Measurements from ENCODE around the gene RARA. TPM values are rescaled to one million over a fixed set of nuclear protein-coding genes. Genes with fewer than 3 reads are reported as not detected.

Gene RARA
- total and polyA plus RNA-seq, 2 experiments from 2014 or later: 7.4 to 15.9 TPM

GRCh38 chr17:40268141-40268712, 40.8 kb upstream of the RARA start:
- DNase-seq (ENCODE audit: low spot score): no peak
- peaks cover 8% of the 10 kb centered on the region; the same call in 2 of the 3 replicates for H3K4me1 Mint-ChIP-seq
- peaks cover under 1% of the 10 kb centered on the region for H3K27me3 Mint-ChIP-seq (ENCODE audit: insufficient read depth, low read depth, poor library complexity)
- Histone ChIP-seq H3K4me2 (no peak overlapping the region), H3K27me3 (ENCODE audit: insufficient read depth) (no peaks in the 10 kb centered on the region), H2AFZ (no peak overlapping the region), H3K9me2 (ENCODE audit: insufficient read depth) (no peaks in the 10 kb centered on the region), H3K79me2 (replicated peaks; ENCODE audit: insufficient read depth) (no peaks in the 10 kb centered on the region), H3F3A (replicated peaks; ENCODE audit: low read depth) (0 out of 2 replicates have a peak, but pooled peaks cover 3% of the 10 kb centered on the region), H4K20me1 (replicated peaks; ENCODE audit: insufficient read depth) (peaks cover 11% of the 10 kb centered on the region; the same call in 1 of the 2 replicates), H3K27ac (ENCODE audit: low read depth) (no peak overlapping the region), H3K4me1 (ENCODE audit: insufficient read depth) (no peaks in the 10 kb centered on the region), H3K4me3 (no peak overlapping the region), H3K36me3 (ENCODE audit: insufficient read depth) (peaks cover 19% of the 10 kb centered on the region; the same call in 1 of the 2 replicates)
- H3K27ac Mint-ChIP-seq: no peak overlapping the region
- no peak for ATAC-seq
- TF ChIP-seq ZNF114 (CRISPR knock-in tag; IDR thresholded peaks at IDR 0.05) (no peak), JUNB (IDR thresholded peaks at IDR 0.05; ENCODE audit: unreplicated experiment) (no peak), CTCF (conservative IDR thresholded peaks at IDR 0.05; ENCODE audit: low read depth in 2 of 2) (no peak), EZH2 (IDR thresholded peaks at IDR 0.05; ENCODE audit: low read depth, unreplicated experiment) (no peak), ZNF331 (CRISPR knock-in tag; IDR thresholded peaks at IDR 0.05; ENCODE audit: low read depth) (no peak), EZH2phosphoT487 (IDR thresholded peaks at IDR 0.05; ENCODE audit: unreplicated experiment) (no peak), NANOG (IDR thresholded peaks at IDR 0.05; ENCODE audit: borderline replicate concordance) (no peak), STAT1 (IDR thresholded peaks at IDR 0.05; ENCODE audit: unreplicated experiment) (no peak), CREB1 (CRISPR knock-in tag; IDR thresholded peaks at IDR 0.05; ENCODE audit: low read depth) (no peak)
- TF ChIP-seq, protein P1, sequence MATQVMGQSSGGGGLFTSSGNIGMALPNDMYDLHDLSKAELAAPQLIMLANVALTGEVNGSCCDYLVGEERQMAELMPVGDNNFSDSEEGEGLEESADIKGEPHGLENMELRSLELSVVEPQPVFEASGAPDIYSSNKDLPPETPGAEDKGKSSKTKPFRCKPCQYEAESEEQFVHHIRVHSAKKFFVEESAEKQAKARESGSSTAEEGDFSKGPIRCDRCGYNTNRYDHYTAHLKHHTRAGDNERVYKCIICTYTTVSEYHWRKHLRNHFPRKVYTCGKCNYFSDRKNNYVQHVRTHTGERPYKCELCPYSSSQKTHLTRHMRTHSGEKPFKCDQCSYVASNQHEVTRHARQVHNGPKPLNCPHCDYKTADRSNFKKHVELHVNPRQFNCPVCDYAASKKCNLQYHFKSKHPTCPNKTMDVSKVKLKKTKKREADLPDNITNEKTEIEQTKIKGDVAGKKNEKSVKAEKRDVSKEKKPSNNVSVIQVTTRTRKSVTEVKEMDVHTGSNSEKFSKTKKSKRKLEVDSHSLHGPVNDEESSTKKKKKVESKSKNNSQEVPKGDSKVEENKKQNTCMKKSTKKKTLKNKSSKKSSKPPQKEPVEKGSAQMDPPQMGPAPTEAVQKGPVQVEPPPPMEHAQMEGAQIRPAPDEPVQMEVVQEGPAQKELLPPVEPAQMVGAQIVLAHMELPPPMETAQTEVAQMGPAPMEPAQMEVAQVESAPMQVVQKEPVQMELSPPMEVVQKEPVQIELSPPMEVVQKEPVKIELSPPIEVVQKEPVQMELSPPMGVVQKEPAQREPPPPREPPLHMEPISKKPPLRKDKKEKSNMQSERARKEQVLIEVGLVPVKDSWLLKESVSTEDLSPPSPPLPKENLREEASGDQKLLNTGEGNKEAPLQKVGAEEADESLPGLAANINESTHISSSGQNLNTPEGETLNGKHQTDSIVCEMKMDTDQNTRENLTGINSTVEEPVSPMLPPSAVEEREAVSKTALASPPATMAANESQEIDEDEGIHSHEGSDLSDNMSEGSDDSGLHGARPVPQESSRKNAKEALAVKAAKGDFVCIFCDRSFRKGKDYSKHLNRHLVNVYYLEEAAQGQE (IDR thresholded peaks at IDR 0.05; ENCODE audit: unreplicated experiment): no peak
- TF ChIP-seq, protein P2, sequence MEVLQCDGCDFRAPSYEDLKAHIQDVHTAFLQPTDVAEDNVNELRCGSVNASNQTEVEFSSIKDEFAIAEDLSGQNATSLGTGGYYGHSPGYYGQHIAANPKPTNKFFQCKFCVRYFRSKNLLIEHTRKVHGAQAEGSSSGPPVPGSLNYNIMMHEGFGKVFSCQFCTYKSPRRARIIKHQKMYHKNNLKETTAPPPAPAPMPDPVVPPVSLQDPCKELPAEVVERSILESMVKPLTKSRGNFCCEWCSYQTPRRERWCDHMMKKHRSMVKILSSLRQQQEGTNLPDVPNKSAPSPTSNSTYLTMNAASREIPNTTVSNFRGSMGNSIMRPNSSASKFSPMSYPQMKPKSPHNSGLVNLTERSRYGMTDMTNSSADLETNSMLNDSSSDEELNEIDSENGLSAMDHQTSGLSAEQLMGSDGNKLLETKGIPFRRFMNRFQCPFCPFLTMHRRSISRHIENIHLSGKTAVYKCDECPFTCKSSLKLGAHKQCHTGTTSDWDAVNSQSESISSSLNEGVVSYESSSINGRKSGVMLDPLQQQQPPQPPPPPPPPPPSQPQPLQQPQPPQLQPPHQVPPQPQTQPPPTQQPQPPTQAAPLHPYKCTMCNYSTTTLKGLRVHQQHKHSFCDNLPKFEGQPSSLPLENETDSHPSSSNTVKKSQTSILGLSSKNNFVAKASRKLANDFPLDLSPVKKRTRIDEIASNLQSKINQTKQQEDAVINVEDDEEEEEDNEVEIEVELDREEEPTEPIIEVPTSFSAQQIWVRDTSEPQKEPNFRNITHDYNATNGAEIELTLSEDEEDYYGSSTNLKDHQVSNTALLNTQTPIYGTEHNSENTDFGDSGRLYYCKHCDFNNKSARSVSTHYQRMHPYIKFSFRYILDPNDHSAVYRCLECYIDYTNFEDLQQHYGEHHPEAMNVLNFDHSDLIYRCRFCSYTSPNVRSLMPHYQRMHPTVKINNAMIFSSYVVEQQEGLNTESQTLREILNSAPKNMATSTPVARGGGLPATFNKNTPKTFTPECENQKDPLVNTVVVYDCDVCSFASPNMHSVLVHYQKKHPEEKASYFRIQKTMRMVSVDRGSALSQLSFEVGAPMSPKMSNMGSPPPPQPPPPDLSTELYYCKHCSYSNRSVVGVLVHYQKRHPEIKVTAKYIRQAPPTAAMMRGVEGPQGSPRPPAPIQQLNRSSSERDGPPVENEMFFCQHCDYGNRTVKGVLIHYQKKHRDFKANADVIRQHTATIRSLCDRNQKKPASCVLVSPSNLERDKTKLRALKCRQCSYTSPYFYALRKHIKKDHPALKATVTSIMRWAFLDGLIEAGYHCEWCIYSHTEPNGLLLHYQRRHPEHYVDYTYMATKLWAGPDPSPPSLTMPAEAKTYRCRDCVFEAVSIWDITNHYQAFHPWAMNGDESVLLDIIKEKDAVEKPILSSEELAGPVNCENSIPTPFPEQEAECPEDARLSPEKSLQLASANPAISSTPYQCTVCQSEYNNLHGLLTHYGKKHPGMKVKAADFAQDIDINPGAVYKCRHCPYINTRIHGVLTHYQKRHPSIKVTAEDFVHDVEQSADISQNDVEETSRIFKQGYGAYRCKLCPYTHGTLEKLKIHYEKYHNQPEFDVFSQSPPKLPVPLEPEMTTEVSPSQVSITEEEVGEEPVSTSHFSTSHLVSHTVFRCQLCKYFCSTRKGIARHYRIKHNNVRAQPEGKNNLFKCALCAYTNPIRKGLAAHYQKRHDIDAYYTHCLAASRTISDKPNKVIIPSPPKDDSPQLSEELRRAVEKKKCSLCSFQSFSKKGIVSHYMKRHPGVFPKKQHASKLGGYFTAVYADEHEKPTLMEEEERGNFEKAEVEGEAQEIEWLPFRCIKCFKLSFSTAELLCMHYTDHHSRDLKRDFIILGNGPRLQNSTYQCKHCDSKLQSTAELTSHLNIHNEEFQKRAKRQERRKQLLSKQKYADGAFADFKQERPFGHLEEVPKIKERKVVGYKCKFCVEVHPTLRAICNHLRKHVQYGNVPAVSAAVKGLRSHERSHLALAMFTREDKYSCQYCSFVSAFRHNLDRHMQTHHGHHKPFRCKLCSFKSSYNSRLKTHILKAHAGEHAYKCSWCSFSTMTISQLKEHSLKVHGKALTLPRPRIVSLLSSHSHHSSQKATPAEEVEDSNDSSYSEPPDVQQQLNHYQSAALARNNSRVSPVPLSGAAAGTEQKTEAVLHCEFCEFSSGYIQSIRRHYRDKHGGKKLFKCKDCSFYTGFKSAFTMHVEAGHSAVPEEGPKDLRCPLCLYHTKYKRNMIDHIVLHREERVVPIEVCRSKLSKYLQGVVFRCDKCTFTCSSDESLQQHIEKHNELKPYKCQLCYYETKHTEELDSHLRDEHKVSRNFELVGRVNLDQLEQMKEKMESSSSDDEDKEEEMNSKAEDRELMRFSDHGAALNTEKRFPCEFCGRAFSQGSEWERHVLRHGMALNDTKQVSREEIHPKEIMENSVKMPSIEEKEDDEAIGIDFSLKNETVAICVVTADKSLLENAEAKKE (CRISPR knock-in tag; IDR thresholded peaks at IDR 0.05): no peak
- no peaks in the 10 kb centered on the region; the same call in 2 of the 3 replicates for H3K9me3 Mint-ChIP-seq
- H3K36me3 Mint-ChIP-seq (ENCODE audit: low read depth): peaks cover 15% of the 10 kb centered on the region; the same call in 2 of the 3 replicates
- no peak overlapping the region for H3K4me3 Mint-ChIP-seq
